GM23338 (cell line): ENCODE measurements around the gene IMMP1L. TPM values are rescaled to one million over a fixed set of nuclear protein-coding genes. Genes with fewer than 3 reads are reported as not detected.
A peak's percentile ranks its signal among the peaks of the same experiment; 100 is the strongest.

ENCODE experiments used
- ATAC-seq: fragments of 200-7000 bp; cut with Tn5 transposase; 3 replicates; pipeline ENCODE4 v1.9.1; 2020
- DNase-seq: peaks from one replicate; pipeline ENCODE4 v3.0.0-alpha.2; 2015; ENCODE audit warnings: low spot score
- H2AFZ ChIP-seq: fragments of 200-600 bp; sonication (generic); 2 replicates; pipeline ENCODE4 v1.8.0; 2016; ENCODE audit warnings: antibody characterized with exemption, mild to moderate bottlenecking, moderate library complexity
- H3F3A ChIP-seq: fragments of 200-600 bp; sonication (generic); replicated peaks from 2 replicates; pipeline ENCODE4 v1.8.0; 2017; ENCODE audit warnings: antibody characterized with exemption, mixed run types, low read depth
- H3K27ac ChIP-seq: fragments of 200-600 bp; sonication (generic); 2 replicates; pipeline ENCODE4 v1.6.1; 2016; ENCODE audit warnings: low read depth
- H3K27me3 ChIP-seq: fragments of 200-600 bp; sonication (generic); 2 replicates; pipeline ENCODE4 v1.8.0; 2016; ENCODE audit warnings: mild to moderate bottlenecking, mixed run types, moderate library complexity; ENCODE audit not compliant: insufficient read depth
- H3K36me3 ChIP-seq: fragments of 200-600 bp; sonication (generic); 2 replicates; pipeline ENCODE4 v1.8.0; 2016; ENCODE audit warnings: mild to moderate bottlenecking; ENCODE audit not compliant: insufficient read depth
- H3K4me1 ChIP-seq: fragments of 200-600 bp; sonication (generic); 2 replicates; pipeline ENCODE4 v1.8.0; 2016; ENCODE audit warnings: mild to moderate bottlenecking, moderate library complexity; ENCODE audit not compliant: insufficient read depth
- H3K4me2 ChIP-seq: fragments of 200-600 bp; sonication (generic); 2 replicates; pipeline ENCODE4 v1.7.1; 2017; ENCODE audit warnings: mixed run types
- H3K4me3 ChIP-seq: fragments of 200-600 bp; sonication (generic); 2 replicates; pipeline ENCODE4 v1.6.1; 2016; ENCODE audit warnings: mixed run types
- H3K79me2 ChIP-seq: fragments of 200-600 bp; sonication (generic); replicated peaks from 2 replicates; pipeline ENCODE4 v1.8.0; 2017; ENCODE audit warnings: mild to moderate bottlenecking; ENCODE audit not compliant: insufficient read depth
- H3K9me2 ChIP-seq: fragments of 200-600 bp; sonication (generic); 2 replicates; pipeline ENCODE4 v1.8.0; 2017; ENCODE audit not compliant: insufficient read depth
- H4K20me1 ChIP-seq: fragments of 200-600 bp; sonication (generic); replicated peaks from 2 replicates; pipeline ENCODE4 v1.8.0; 2017; ENCODE audit warnings: mild to moderate bottlenecking; ENCODE audit not compliant: insufficient read depth
- H3K27ac Mint-ChIP-seq: 2 replicates; pipeline ENCODE4 v1.8.0; 2020; ENCODE audit warnings: inconsistent platforms, mild to moderate bottlenecking, moderate library complexity, mixed read lengths
- H3K27me3 Mint-ChIP-seq: 3 replicates; pipeline ENCODE4 v1.8.0; 2022; ENCODE audit warnings: low read depth, mild to moderate bottlenecking, moderate library complexity, mixed read lengths, inconsistent platforms; ENCODE audit not compliant: insufficient read depth, poor library complexity
- H3K36me3 Mint-ChIP-seq: 3 replicates; pipeline ENCODE4 v1.8.0; 2021; ENCODE audit warnings: low read depth, mild to moderate bottlenecking, inconsistent platforms, moderate library complexity, mixed read lengths
- H3K4me1 Mint-ChIP-seq: 3 replicates; pipeline ENCODE4 v1.8.0; 2020; ENCODE audit warnings: mild to moderate bottlenecking, inconsistent platforms, mixed read lengths
- H3K4me3 Mint-ChIP-seq: 3 replicates; pipeline ENCODE4 v1.8.0; 2021; ENCODE audit warnings: moderate library complexity, mild to moderate bottlenecking, inconsistent platforms, mixed read lengths
- H3K9me3 Mint-ChIP-seq: 3 replicates; pipeline ENCODE4 v1.8.0; 2020; ENCODE audit warnings: moderate library complexity, mild to moderate bottlenecking, inconsistent platforms, mixed read lengths
- CREB1 ChIP-seq: fragments of 250-450 bp; sonication (Bioruptor Pico); IDR thresholded peaks from 2 replicates; pipeline ENCODE4 v1.5.0; 2020; ENCODE audit warnings: low read depth, mild to moderate bottlenecking, moderate library complexity
- EZH2 ChIP-seq: fragments of 200-600 bp; sonication (generic); IDR thresholded peaks from one replicate; pipeline ENCODE4 v1.8.0; 2017; ENCODE audit warnings: antibody characterized with exemption, mild to moderate bottlenecking, low read depth; ENCODE audit not compliant: unreplicated experiment
- JUNB ChIP-seq: IDR thresholded peaks from one replicate; pipeline ENCODE4 v1.6.1; 2016; ENCODE audit warnings: antibody characterized with exemption; ENCODE audit not compliant: unreplicated experiment
- NANOG ChIP-seq: IDR thresholded peaks from 2 replicates; pipeline ENCODE4 v1.6.1; 2016; ENCODE audit warnings: antibody characterized with exemption, borderline replicate concordance
- POLR2AphosphoS5 ChIP-seq: IDR thresholded peaks from 2 replicates; pipeline ENCODE4 v1.6.1; 2016; ENCODE audit warnings: antibody characterized with exemption, low read depth
- REST ChIP-seq: IDR thresholded peaks from one replicate; pipeline ENCODE4 v1.6.1; 2018; ENCODE audit warnings: antibody characterized with exemption; ENCODE audit not compliant: unreplicated experiment
- STAT1 ChIP-seq: IDR thresholded peaks from one replicate; pipeline ENCODE4 v1.6.1; 2016; ENCODE audit warnings: antibody characterized with exemption; ENCODE audit not compliant: unreplicated experiment
- ZNF462 ChIP-seq: fragments of 250-450 bp; sonication (Bioruptor Pico); IDR thresholded peaks from 2 replicates; pipeline ENCODE4 v1.5.0; 2020; ENCODE audit warnings: mild to moderate bottlenecking, moderate library complexity
- polyA plus RNA-seq: library from polyadenylated mRNA; unstranded; fragments of >200 nt; fragmentation: Nextera tagmentation; extraction: Ambion mirVana; gene quantifications from 2 replicates; pipeline ENCODE4 v1.2.1, GENCODE V29; 2016
- total RNA-seq: library from RNA; depleted of rRNA; stranded (reverse); fragments of >200 nt; shearing (Covaris generic); gene quantifications from 2 replicates; pipeline ENCODE4 v1.2.3, GENCODE V29; 2014
- TF ChIP-seq, protein P1 (sequence below): IDR thresholded peaks from 2 replicates; pipeline ENCODE4 v1.6.1; 2016; ENCODE audit warnings: antibody characterized with exemption

Gene IMMP1L
- total and polyA plus RNA-seq, 2 experiments from 2014 or later, result 23.9 to 154 TPM

DNA sequence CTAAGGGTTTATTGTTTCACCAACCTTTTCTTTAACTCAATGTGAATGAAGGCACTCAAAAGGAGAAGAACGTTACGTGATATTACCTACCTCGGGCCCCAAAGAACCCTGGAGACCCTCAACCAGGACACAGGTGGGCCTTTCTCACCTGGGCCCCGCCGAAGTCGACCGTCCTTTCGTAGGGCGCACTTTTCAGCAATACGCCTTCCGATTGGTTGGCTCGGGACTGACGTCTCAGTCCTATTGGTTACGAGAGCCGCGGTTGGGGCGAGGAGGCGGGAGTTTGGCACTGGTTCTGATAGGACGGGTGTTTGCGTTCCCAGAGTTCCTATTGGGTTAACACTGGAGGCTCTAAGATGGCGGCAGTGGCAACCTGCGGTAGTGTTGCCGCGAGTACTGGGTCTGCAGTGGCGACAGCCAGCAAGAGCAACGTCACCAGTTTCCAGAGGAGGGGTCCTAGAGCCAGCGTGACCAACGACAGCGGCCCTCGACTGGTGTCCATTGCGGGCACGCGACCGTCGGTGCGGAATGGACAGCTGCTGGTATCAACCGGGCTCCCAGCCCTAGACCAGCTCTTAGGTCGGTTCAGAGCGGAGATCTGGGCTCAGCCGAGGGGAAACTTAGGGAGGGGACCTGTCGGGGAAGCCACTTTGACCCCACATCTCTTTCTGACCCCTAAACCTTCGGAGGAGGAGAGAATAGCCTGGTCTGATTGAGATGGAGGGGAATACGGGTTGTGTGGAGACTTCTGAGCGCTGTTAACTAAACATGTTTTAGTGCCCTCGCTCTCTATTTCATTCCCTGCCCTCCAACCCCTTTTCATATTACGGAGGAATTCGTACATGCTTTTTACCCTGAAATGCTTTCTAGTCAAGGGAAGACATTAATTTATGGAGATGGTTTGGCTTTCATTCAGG is at the start of gene IMMP1L, which contains the start of gene ELP4 (continued):
- TF ChIP-seq REST (peak; percentile 20), POLR2AphosphoS5 (peak; percentile 82)

DNA sequence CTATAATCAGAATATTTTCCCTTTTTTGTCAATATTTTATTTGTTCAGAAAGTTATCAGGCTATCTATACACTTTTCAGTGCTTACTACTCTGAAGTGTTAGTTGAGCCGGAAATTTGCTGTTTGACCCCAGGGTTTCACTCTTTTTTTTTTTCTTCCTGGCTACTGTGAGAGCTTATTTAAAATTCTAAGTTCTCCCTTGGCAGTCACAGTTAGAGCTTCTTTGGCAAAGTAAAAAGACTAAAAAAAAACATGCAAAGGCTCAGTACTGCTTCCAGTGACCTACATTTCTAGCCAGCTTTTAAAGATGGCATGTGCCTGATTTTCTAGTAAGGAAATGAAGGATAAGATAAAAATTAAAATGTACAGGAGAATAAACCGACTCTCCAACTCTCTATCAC is 48.6 kb upstream of the IMMP1L start:
- DNase-seq (peak; percentile 9), ATAC-seq (peak; percentile 45; the same call in 2 of the 3 replicates)
- H3K4me3 Mint-ChIP-seq, result no peak overlapping the region
- peak overlapping the region; percentile 67 for H3K27ac Mint-ChIP-seq
- Histone ChIP-seq H3K4me3 (no peak overlapping the region), H4K20me1 (no peaks in the 10 kb centered on the region), H3K4me1 (peaks cover 6% of the 10 kb centered on the region; the same call in 1 of the 2 replicates), H3K27me3 (no peaks in the 10 kb centered on the region), H3K4me2 (no peak overlapping the region), H3F3A (no peaks in the 10 kb centered on the region), H3K79me2 (no peaks in the 10 kb centered on the region), H3K36me3 (no peaks in the 10 kb centered on the region), H3K27ac (0 out of 2 replicates have a peak overlapping the region, but pooled peaks have one; percentile 33), H2AFZ (no peak overlapping the region), H3K9me2 (no peaks in the 10 kb centered on the region)
- H3K4me1 Mint-ChIP-seq, result peaks cover 17% of the 10 kb centered on the region
- H3K27me3 Mint-ChIP-seq, result no peaks in the 10 kb centered on the region
- peaks cover 14% of the 10 kb centered on the region for H3K9me3 Mint-ChIP-seq
- H3K36me3 Mint-ChIP-seq, result peaks cover 21% of the 10 kb centered on the region
- TF ChIP-seq, protein P1, sequence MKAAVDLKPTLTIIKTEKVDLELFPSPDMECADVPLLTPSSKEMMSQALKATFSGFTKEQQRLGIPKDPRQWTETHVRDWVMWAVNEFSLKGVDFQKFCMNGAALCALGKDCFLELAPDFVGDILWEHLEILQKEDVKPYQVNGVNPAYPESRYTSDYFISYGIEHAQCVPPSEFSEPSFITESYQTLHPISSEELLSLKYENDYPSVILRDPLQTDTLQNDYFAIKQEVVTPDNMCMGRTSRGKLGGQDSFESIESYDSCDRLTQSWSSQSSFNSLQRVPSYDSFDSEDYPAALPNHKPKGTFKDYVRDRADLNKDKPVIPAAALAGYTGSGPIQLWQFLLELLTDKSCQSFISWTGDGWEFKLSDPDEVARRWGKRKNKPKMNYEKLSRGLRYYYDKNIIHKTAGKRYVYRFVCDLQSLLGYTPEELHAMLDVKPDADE, result no peak
- no peak for TF ChIP-seq JUNB
- no peak for TF ChIP-seq REST
- TF ChIP-seq ZNF462, result no peak
- TF ChIP-seq CREB1 (CRISPR knock-in tag), result no peak
- no peak for TF ChIP-seq STAT1
- TF ChIP-seq NANOG, result no peak
- TF ChIP-seq EZH2, result no peak
